Measurements from ENCODE around the gene PDZD2. TPM values are rescaled to one million over a fixed set of nuclear protein-coding genes. Genes with fewer than 3 reads are reported as not detected.

The PDZD2 gene
- total RNA-seq, 1 experiment from 2014 or later, result 0.37 TPM

GRCh38 chr5:31640573-31640972, 1.6 kb downstream of the PDZD2 start:
- TF ChIP-seq YY1 (IDR thresholded peaks at IDR 0.05; ENCODE audit: extremely low read depth, insufficient replicate concordance, low read depth, low read length) (no peak), SP1 (IDR thresholded peaks at IDR 0.05; ENCODE audit: low read depth) (no peak), CEBPB (IDR thresholded peaks at IDR 0.05; ENCODE audit: low read depth) (no peak), SIN3A (IDR thresholded peaks at IDR 0.05; ENCODE audit: low read depth) (no peak)
- no peak overlapping the region for H2AFZ ChIP-seq (ENCODE audit: low read depth, low read length, poor library complexity, severe bottlenecking)
- no peak overlapping the region for H3K27ac ChIP-seq (ENCODE audit: low read depth, low read length)
- H3K9me2 ChIP-seq (ENCODE audit: insufficient read depth), result no peaks in the 10 kb centered on the region
- ATAC-seq (no peak), DNase-seq (ENCODE audit: low read depth, low spot score) (no peak)
- H3K4me3 ChIP-seq (replicated peaks in 1 of 2; ENCODE audit: low read depth in 1 of 2, low read length in 2 of 2), result no peak overlapping the region
- no peaks in the 10 kb centered on the region for H4K20me1 ChIP-seq (ENCODE audit: insufficient read depth)
- H3K36me3 ChIP-seq (ENCODE audit: control insufficient read depth in 1 of 2, insufficient read depth in 2 of 2, low read length in 2 of 2), result no peaks in the 10 kb centered on the region
- H3K9ac ChIP-seq (ENCODE audit: low read length), result no peak overlapping the region
- no peak overlapping the region for H3K4me2 ChIP-seq (ENCODE audit: low read length)
- no peaks in the 10 kb centered on the region for H3K79me2 ChIP-seq (ENCODE audit: insufficient read depth, low read length)
- ChIA-PET RAD21 (ENCODE audit: low non-redundant PET in 1 of 2, low total read pairs in 2 of 2, uncharacterized antibody in 2 of 2, unreplicated experiment in 2 of 2) (no interaction called here), POLR2A (no interaction called here), CTCF (no interaction called here)
- no TSS peak for BruUV-seq (replicated peaks)
- no peaks in the 10 kb centered on the region for H3K27me3 ChIP-seq (ENCODE audit: insufficient read depth, low read length)
- intact Hi-C loops (cut with micrococcal nuclease), result no loop called here
- peaks cover 7 to 14% of the 10 kb centered on the region in 2 experiments; a peak in 3 of 4 replicates for H3K4me1 ChIP-seq (ENCODE audit: control insufficient read depth in 1 of 2, insufficient read depth in 2 of 2, low read length in 2 of 2)
- no peaks in the 10 kb centered on the region for H3K9me3 ChIP-seq (ENCODE audit: control insufficient read depth in 1 of 2, insufficient read depth in 1 of 2, low read depth in 1 of 2, low read length in 2 of 2)

GRCh38 chr5:31641059-31641458, 2.1 kb downstream of the PDZD2 start:
- no peaks in the 10 kb centered on the region for H3K9me3 ChIP-seq (ENCODE audit: control insufficient read depth in 1 of 2, insufficient read depth in 1 of 2, low read depth in 1 of 2, low read length in 2 of 2)
- CTCF ChIA-PET, result no interaction called here
- TF ChIP-seq SIN3A (IDR thresholded peaks at IDR 0.05; ENCODE audit: low read depth), result no peak
- TF ChIP-seq, protein P1, sequence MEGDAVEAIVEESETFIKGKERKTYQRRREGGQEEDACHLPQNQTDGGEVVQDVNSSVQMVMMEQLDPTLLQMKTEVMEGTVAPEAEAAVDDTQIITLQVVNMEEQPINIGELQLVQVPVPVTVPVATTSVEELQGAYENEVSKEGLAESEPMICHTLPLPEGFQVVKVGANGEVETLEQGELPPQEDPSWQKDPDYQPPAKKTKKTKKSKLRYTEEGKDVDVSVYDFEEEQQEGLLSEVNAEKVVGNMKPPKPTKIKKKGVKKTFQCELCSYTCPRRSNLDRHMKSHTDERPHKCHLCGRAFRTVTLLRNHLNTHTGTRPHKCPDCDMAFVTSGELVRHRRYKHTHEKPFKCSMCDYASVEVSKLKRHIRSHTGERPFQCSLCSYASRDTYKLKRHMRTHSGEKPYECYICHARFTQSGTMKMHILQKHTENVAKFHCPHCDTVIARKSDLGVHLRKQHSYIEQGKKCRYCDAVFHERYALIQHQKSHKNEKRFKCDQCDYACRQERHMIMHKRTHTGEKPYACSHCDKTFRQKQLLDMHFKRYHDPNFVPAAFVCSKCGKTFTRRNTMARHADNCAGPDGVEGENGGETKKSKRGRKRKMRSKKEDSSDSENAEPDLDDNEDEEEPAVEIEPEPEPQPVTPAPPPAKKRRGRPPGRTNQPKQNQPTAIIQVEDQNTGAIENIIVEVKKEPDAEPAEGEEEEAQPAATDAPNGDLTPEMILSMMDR (IDR thresholded peaks at IDR 0.05 in 2 of 3, conservative IDR thresholded peaks at IDR 0.05 in 1 of 3; ENCODE audit: borderline replicate concordance in 1 of 3, insufficient read depth in 1 of 3, low read depth in 2 of 3, low read length in 2 of 3), result no peak
- no peak for TF ChIP-seq SP1 (IDR thresholded peaks at IDR 0.05; ENCODE audit: low read depth)
- TF ChIP-seq, protein P2, sequence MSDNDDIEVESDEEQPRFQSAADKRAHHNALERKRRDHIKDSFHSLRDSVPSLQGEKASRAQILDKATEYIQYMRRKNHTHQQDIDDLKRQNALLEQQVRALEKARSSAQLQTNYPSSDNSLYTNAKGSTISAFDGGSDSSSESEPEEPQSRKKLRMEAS (IDR thresholded peaks at IDR 0.05), result no peak
- TF ChIP-seq REST (IDR thresholded peaks at IDR 0.05; ENCODE audit: low read depth), result no peak
- no peak for TF ChIP-seq YY1 (IDR thresholded peaks at IDR 0.05; ENCODE audit: extremely low read depth, insufficient replicate concordance, low read depth, low read length)
- no peak for TF ChIP-seq EZH2phosphoT487 (IDR thresholded peaks at IDR 0.05; ENCODE audit: borderline replicate concordance)
- TF ChIP-seq, protein P3, sequence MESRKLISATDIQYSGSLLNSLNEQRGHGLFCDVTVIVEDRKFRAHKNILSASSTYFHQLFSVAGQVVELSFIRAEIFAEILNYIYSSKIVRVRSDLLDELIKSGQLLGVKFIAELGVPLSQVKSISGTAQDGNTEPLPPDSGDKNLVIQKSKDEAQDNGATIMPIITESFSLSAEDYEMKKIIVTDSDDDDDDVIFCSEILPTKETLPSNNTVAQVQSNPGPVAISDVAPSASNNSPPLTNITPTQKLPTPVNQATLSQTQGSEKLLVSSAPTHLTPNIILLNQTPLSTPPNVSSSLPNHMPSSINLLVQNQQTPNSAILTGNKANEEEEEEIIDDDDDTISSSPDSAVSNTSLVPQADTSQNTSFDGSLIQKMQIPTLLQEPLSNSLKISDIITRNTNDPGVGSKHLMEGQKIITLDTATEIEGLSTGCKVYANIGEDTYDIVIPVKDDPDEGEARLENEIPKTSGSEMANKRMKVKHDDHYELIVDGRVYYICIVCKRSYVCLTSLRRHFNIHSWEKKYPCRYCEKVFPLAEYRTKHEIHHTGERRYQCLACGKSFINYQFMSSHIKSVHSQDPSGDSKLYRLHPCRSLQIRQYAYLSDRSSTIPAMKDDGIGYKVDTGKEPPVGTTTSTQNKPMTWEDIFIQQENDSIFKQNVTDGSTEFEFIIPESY (IDR thresholded peaks at IDR 0.05; ENCODE audit: extremely low read depth, insufficient replicate concordance, low read length), result no peak
- no peak for TF ChIP-seq RAD21 (IDR thresholded peaks at IDR 0.05; ENCODE audit: low read depth)
- TF ChIP-seq ELF1 (IDR thresholded peaks at IDR 0.05; ENCODE audit: borderline replicate concordance, low read depth), result no peak
- no peak for TF ChIP-seq EZH2 (IDR thresholded peaks at IDR 0.05)

More at GRCh38 chr5:31641059-31641458, 2.1 kb downstream of the PDZD2 start:
- Histone ChIP-seq H3K4me2 (ENCODE audit: low read length) (no peak overlapping the region), H4K20me1 (ENCODE audit: insufficient read depth) (no peaks in the 10 kb centered on the region), H2AFZ (ENCODE audit: low read depth, low read length, poor library complexity, severe bottlenecking) (no peak overlapping the region), H3K4me3 (replicated peaks in 1 of 2; ENCODE audit: low read depth in 1 of 2, low read length in 2 of 2) (no peak overlapping the region), H3K27ac (ENCODE audit: low read depth, low read length) (no peak overlapping the region), H3K36me3 (ENCODE audit: control insufficient read depth in 1 of 2, insufficient read depth in 2 of 2, low read length in 2 of 2) (no peaks in the 10 kb centered on the region), H3K27me3 (ENCODE audit: insufficient read depth, low read length) (no peaks in the 10 kb centered on the region), H3K9ac (ENCODE audit: low read length) (no peak overlapping the region), H3K4me1 (ENCODE audit: control insufficient read depth in 1 of 2, insufficient read depth in 2 of 2, low read length in 2 of 2) (peaks cover 7 to 14% of the 10 kb centered on the region in 2 experiments; a peak in 3 of 4 replicates), H3K79me2 (ENCODE audit: insufficient read depth, low read length) (no peaks in the 10 kb centered on the region), H3K9me2 (ENCODE audit: insufficient read depth) (no peaks in the 10 kb centered on the region)
- ChIA-PET POLR2A (no interaction called here), RAD21 (ENCODE audit: low non-redundant PET in 1 of 2, low total read pairs in 2 of 2, uncharacterized antibody in 2 of 2, unreplicated experiment in 2 of 2) (no interaction called here)
- ATAC-seq (no peak), DNase-seq (ENCODE audit: low read depth, low spot score) (no peak)
- intact Hi-C loops (cut with micrococcal nuclease), result no loop called here
- BruUV-seq (replicated peaks), result no TSS peak
